Liver (tissue), 9 donors: ENCODE results near the gene BEND4. TPM values are rescaled to one million over a fixed set of nuclear protein-coding genes. Genes with fewer than 3 reads are reported as not detected.

ENCODE experiments used
- DNase-seq: peaks from one replicate; pipeline ENCODE4 v3.0.0-alpha.2; 2017; ENCODE audit warnings: low spot score
- H3K27ac ChIP-seq, 2 donors: one replicate each; pipeline ENCODE4 v1.7.0; 2013; ENCODE audit warnings: inconsistent platforms in 2 of 2, low read length in 2 of 2, control low read depth in 1 of 2, low read depth in 1 of 2, mild to moderate bottlenecking in 1 of 2
- H3K27me3 ChIP-seq, 4 donors: one replicate each; pipeline versions ENCODE4 v1.6.1 to v1.7.0; 2013; ENCODE audit warnings: low read length in 3 of 4, inconsistent platforms in 1 of 4, mild to moderate bottlenecking in 1 of 4, moderate library complexity in 1 of 4; ENCODE audit not compliant: control insufficient read depth in 4 of 4, insufficient read depth in 4 of 4
- H3K36me3 ChIP-seq, 4 donors: one replicate each; pipeline versions ENCODE4 v1.6.1 to v1.7.0; 2013; ENCODE audit warnings: low read length in 3 of 4, mild to moderate bottlenecking in 3 of 4, low read depth in 1 of 4, moderate library complexity in 1 of 4; ENCODE audit not compliant: control insufficient read depth in 4 of 4, insufficient read depth in 3 of 4
- H3K4me1 ChIP-seq, 4 donors: one replicate each; pipeline versions ENCODE4 v1.6.1 to v1.7.0; 2013; ENCODE audit warnings: low read length in 3 of 4, mild to moderate bottlenecking in 3 of 4, moderate library complexity in 1 of 4; ENCODE audit not compliant: control insufficient read depth in 4 of 4, insufficient read depth in 4 of 4
- H3K4me3 ChIP-seq, 3 donors: one replicate each; pipeline versions ENCODE4 v1.6.1 to v1.7.0; 2013; ENCODE audit warnings: low read length in 3 of 3, control low read depth in 1 of 3, low read depth in 1 of 3, mild to moderate bottlenecking in 1 of 3
- H3K9ac ChIP-seq, 2 donors: one replicate each; pipeline ENCODE4 v1.7.0; 2013; ENCODE audit warnings: low read length in 2 of 2, mild to moderate bottlenecking in 2 of 2, moderate library complexity in 2 of 2, control low read depth in 1 of 2, low read depth in 1 of 2
- H3K9me3 ChIP-seq, 4 donors: one replicate each; pipeline versions ENCODE4 v1.6.1 to v1.7.0; 2013; ENCODE audit warnings: low read length in 3 of 4; ENCODE audit not compliant: control insufficient read depth in 4 of 4
- EGR1 ChIP-seq, 2 donors: IDR thresholded peaks; 2 replicates each; pipeline ENCODE4 v1.6.1; 2016 to 2018; ENCODE audit warnings: antibody characterized with exemption in 2 of 2, low read depth in 2 of 2
- FOXA1 ChIP-seq: IDR thresholded peaks from 2 replicates; pipeline ENCODE4 v1.6.1; 2016; ENCODE audit warnings: antibody characterized with exemption
- FOXA2 ChIP-seq: IDR thresholded peaks from 2 replicates; pipeline ENCODE4 v1.6.1; 2016; ENCODE audit warnings: antibody characterized with exemption
- GABPA ChIP-seq, 2 donors: IDR thresholded peaks in 1 of 2; conservative IDR thresholded peaks in 1 of 2; 2 replicates each; pipeline ENCODE4 v1.6.1; 2016; ENCODE audit warnings: antibody characterized with exemption in 2 of 2, mild to moderate bottlenecking in 1 of 2, moderate library complexity in 1 of 2
- HNF4A ChIP-seq, 2 donors: conservative IDR thresholded peaks; 2 replicates each; pipeline ENCODE4 v1.6.1; 2016; ENCODE audit warnings: antibody characterized with exemption in 2 of 2, mild to moderate bottlenecking in 2 of 2
- HNF4G ChIP-seq: IDR thresholded peaks from 2 replicates; pipeline ENCODE4 v1.6.1; 2016; ENCODE audit warnings: antibody characterized with exemption
- JUND ChIP-seq, 2 donors: IDR thresholded peaks; 2 replicates each; pipeline ENCODE4 v1.6.1; 2016; ENCODE audit warnings: antibody characterized with exemption in 2 of 2
- NR2F2 ChIP-seq: IDR thresholded peaks from 2 replicates; pipeline ENCODE4 v1.6.1; 2016; ENCODE audit warnings: antibody characterized with exemption
- RAD21 ChIP-seq, 2 donors: IDR thresholded peaks; 2 replicates each; pipeline ENCODE4 v1.6.1; 2016; ENCODE audit warnings: antibody characterized with exemption in 2 of 2, mild to moderate bottlenecking in 2 of 2
- RXRA ChIP-seq, 2 donors: IDR thresholded peaks; 2 replicates each; pipeline ENCODE4 v1.6.1; 2017 to 2018; ENCODE audit warnings: antibody characterized with exemption in 2 of 2, mild to moderate bottlenecking in 1 of 2
- SP1 ChIP-seq: IDR thresholded peaks from 2 replicates; pipeline ENCODE4 v1.6.1; 2018; ENCODE audit warnings: antibody characterized with exemption, mild to moderate bottlenecking
- TAF1 ChIP-seq: conservative IDR thresholded peaks from 2 replicates; pipeline ENCODE4 v1.6.1; 2016; ENCODE audit warnings: antibody characterized with exemption, mild to moderate bottlenecking
- YY1 ChIP-seq: IDR thresholded peaks from 2 replicates; pipeline ENCODE4 v1.6.1; 2016; ENCODE audit warnings: antibody characterized with exemption, mild to moderate bottlenecking
- WGBS: extraction: QIAGEN DNeasy Blood & Tissue Kit; methylation state at CpG from one replicate; pipeline ENCODE4 v1.1.7; 2013; 5-methylcytosine and 5-hydroxymethylcytosine counted together
- polyA plus RNA-seq, 2 donors: library from polyadenylated mRNA; stranded (reverse) in 1 of 2; unstranded in 1 of 2; fragments of 200-250 nt in 1 of 2; fragments of >200 nt in 1 of 2; fragmentation: Nextera tagmentation in 1 of 2; extraction: Ambion mirVana in 1 of 2; gene quantifications; one replicate each; pipeline versions ENCODE4 v1.2.1 to v1.2.3, GENCODE V29; 2013 to 2015
- total RNA-seq, 2 donors: library from RNA; depleted of rRNA; stranded (reverse); fragments of >200 nt; gene quantifications; one replicate each; pipeline ENCODE4 v1.2.3, GENCODE V29; 2014
- TF ChIP-seq, protein P1 (sequence below): IDR thresholded peaks from 2 replicates; pipeline ENCODE4 v1.6.1; 2016; ENCODE audit warnings: antibody characterized with exemption
- TF ChIP-seq, protein P2 (sequence below): fragments of 150-350 bp; IDR thresholded peaks from 2 replicates; pipeline ENCODE4 v1.5.1; 2017; ENCODE audit warnings: improper control_type of control experiment, low read depth, low read length; ENCODE audit not compliant: missing input control
- TF ChIP-seq, protein P3 (sequence below): IDR thresholded peaks from 2 replicates; pipeline ENCODE4 v1.6.1; 2016; ENCODE audit warnings: antibody characterized with exemption, mild to moderate bottlenecking
- TF ChIP-seq, protein P4 (sequence below): IDR thresholded peaks from 2 replicates; pipeline ENCODE4 v1.6.1; 2016; ENCODE audit warnings: antibody characterized with exemption
- donor health status: healthy.
- donor health status: healthy.
- donor health status: healthy.
- donor health status: healthy.
- donor health status: healthy.

Gene BEND4
- total and polyA plus RNA-seq, 4 donors: 0.02 to 0.28 (median 0.13) TPM

DNA sequence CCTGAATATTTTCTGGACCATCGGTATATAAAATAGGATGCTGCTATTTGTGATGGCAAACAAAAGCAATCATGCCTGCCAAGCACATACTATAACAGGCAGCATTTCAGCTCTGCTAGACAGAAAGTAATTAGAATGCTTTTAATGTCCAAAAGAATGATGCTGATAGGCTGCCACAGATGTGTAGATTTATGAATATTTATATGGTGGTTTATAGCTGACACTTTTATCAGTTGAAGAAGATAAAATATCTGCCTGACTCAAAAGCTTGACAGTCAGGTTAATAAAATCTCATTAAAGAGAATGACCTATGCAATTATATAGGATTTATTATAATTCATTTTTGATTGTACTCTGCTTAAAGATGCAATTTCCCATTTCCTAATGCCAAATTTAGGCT, 4.0 kb downstream of the BEND4 start:
- Histone ChIP-seq H3K9ac (no peak overlapping the region), H3K4me3 (no peak overlapping the region), H3K9me3 (no peaks in the 10 kb centered on the region), H3K4me1 (peaks cover 5 to 14% (median 10%) of the 10 kb centered on the region in 4 donors), H3K36me3 (no peaks in the 10 kb centered on the region), H3K27me3 (peaks cover 3 to 16% (median 6%) of the 10 kb centered on the region in 4 donors), H3K27ac (no peak overlapping the region)
- WGBS: 88% methylated on average over 1 of the region's 1 CpG
- no peak for TF ChIP-seq HNF4A (conservative IDR thresholded peaks at IDR 0.05)
- TF ChIP-seq RXRA (IDR thresholded peaks at IDR 0.05): no peak
- TF ChIP-seq RAD21 (IDR thresholded peaks at IDR 0.05): no peak
- no peak for DNase-seq

- Histone ChIP-seq H3K4me3 (no peak overlapping the region), H3K36me3 (no peaks in the 10 kb centered on the region), H3K9ac (no peak overlapping the region), H3K9me3 (no peaks in the 10 kb centered on the region), H3K4me1 (no peaks in the 10 kb centered on the region), H3K27ac (no peak overlapping the region), H3K27me3 (peaks cover 0 to 2% (median 0%) of the 10 kb centered on the region in 4 donors)
- 74% methylated on average over 7 of the region's 7 CpGs for WGBS
- TF ChIP-seq HNF4A (conservative IDR thresholded peaks at IDR 0.05) (no peak), TAF1 (no peak)
- TF ChIP-seq, protein P1, sequence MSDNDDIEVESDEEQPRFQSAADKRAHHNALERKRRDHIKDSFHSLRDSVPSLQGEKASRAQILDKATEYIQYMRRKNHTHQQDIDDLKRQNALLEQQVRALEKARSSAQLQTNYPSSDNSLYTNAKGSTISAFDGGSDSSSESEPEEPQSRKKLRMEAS: no peak
- DNase-seq: no peak
These were observed 8.4 kb downstream of the BEND4 start for GRCh38 chr4:42144028-42144427.

DNA sequence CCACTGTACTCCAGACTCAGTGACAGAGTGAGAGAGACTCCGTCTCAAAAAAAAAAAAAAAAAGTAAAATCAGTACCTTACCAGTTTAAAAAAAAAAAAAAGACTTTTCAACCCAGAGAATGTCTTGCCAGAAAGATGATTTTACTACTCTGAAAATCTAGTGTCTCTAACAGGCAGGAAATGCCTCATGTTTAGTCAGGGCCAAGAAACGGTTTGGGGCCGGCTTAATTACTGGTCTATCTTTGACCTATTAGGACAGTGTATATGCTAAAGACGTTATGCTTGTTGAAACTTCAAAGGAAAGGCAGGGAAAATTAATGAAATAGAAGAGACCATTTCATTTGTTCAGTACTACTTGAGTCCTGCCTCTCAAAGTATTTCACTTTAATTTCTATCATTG, 9.9 kb downstream of the BEND4 start:
- H3K27ac ChIP-seq: no peak overlapping the region
- H3K9ac ChIP-seq: no peak overlapping the region
- peaks cover 0 to under 1% (median 0%) of the 10 kb centered on the region in 4 donors for H3K27me3 ChIP-seq
- H3K36me3 ChIP-seq: no peaks in the 10 kb centered on the region
- WGBS: 74% methylated on average over 4 of the region's 4 CpGs
- no peak overlapping the region for H3K4me3 ChIP-seq
- DNase-seq: no peak
- H3K4me1 ChIP-seq: no peaks in the 10 kb centered on the region
- no peak for TF ChIP-seq EGR1 (IDR thresholded peaks at IDR 0.05; ENCODE audit: low read depth in 2 of 2)
- no peak for TF ChIP-seq NR2F2
- no peaks in the 10 kb centered on the region for H3K9me3 ChIP-seq

DNA sequence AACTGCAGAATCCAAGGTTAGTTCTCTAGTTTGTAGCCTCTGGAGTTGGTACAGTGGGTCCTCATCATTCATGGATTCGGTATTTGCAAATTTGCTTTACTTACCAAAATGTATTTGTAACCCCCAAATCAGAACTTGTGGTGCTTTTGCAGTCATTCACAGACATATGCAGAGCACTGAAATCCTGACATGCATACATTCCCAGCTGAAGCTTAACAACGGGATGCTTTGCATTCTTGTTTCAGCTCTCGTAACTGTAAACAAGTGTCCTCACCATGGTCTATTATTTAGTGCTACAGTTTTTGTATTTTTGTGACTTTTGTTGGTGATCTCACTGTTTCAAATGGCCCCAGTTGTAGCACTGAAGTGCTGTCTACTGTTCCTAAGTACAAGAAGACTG, 16.1 kb downstream of the BEND4 start:
- H3K9ac ChIP-seq: no peak overlapping the region
- H3K27me3 ChIP-seq: peaks cover 0 to 3% (median 0%) of the 10 kb centered on the region in 4 donors
- no peak for DNase-seq
- no peaks in the 10 kb centered on the region for H3K36me3 ChIP-seq
- peaks cover 0 to 5% (median 2%) of the 10 kb centered on the region in 4 donors for H3K9me3 ChIP-seq
- no peaks in the 10 kb centered on the region for H3K4me1 ChIP-seq
- H3K27ac ChIP-seq: no peak overlapping the region
- no peak overlapping the region for H3K4me3 ChIP-seq
- 74% methylated on average over 3 of the region's 3 CpGs for WGBS
- TF ChIP-seq NR2F2 (no peak), SP1 (no peak), HNF4G (no peak), TAF1 (no peak), FOXA2 (no peak), JUND (IDR thresholded peaks at IDR 0.05) (no peak), GABPA (IDR thresholded peaks at IDR 0.05 in 1 of 2, conservative IDR thresholded peaks at IDR 0.05 in 1 of 2) (no peak), EGR1 (IDR thresholded peaks at IDR 0.05; ENCODE audit: low read depth in 2 of 2) (no peak), RAD21 (IDR thresholded peaks at IDR 0.05) (no peak), FOXA1 (no peak), HNF4A (conservative IDR thresholded peaks at IDR 0.05) (no peak), YY1 (no peak), RXRA (IDR thresholded peaks at IDR 0.05) (no peak)
- TF ChIP-seq, protein P2, sequence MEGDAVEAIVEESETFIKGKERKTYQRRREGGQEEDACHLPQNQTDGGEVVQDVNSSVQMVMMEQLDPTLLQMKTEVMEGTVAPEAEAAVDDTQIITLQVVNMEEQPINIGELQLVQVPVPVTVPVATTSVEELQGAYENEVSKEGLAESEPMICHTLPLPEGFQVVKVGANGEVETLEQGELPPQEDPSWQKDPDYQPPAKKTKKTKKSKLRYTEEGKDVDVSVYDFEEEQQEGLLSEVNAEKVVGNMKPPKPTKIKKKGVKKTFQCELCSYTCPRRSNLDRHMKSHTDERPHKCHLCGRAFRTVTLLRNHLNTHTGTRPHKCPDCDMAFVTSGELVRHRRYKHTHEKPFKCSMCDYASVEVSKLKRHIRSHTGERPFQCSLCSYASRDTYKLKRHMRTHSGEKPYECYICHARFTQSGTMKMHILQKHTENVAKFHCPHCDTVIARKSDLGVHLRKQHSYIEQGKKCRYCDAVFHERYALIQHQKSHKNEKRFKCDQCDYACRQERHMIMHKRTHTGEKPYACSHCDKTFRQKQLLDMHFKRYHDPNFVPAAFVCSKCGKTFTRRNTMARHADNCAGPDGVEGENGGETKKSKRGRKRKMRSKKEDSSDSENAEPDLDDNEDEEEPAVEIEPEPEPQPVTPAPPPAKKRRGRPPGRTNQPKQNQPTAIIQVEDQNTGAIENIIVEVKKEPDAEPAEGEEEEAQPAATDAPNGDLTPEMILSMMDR: no peak
- TF ChIP-seq, protein P1: no peak
- TF ChIP-seq, protein P3, sequence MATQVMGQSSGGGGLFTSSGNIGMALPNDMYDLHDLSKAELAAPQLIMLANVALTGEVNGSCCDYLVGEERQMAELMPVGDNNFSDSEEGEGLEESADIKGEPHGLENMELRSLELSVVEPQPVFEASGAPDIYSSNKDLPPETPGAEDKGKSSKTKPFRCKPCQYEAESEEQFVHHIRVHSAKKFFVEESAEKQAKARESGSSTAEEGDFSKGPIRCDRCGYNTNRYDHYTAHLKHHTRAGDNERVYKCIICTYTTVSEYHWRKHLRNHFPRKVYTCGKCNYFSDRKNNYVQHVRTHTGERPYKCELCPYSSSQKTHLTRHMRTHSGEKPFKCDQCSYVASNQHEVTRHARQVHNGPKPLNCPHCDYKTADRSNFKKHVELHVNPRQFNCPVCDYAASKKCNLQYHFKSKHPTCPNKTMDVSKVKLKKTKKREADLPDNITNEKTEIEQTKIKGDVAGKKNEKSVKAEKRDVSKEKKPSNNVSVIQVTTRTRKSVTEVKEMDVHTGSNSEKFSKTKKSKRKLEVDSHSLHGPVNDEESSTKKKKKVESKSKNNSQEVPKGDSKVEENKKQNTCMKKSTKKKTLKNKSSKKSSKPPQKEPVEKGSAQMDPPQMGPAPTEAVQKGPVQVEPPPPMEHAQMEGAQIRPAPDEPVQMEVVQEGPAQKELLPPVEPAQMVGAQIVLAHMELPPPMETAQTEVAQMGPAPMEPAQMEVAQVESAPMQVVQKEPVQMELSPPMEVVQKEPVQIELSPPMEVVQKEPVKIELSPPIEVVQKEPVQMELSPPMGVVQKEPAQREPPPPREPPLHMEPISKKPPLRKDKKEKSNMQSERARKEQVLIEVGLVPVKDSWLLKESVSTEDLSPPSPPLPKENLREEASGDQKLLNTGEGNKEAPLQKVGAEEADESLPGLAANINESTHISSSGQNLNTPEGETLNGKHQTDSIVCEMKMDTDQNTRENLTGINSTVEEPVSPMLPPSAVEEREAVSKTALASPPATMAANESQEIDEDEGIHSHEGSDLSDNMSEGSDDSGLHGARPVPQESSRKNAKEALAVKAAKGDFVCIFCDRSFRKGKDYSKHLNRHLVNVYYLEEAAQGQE: no peak
- TF ChIP-seq, protein P4, sequence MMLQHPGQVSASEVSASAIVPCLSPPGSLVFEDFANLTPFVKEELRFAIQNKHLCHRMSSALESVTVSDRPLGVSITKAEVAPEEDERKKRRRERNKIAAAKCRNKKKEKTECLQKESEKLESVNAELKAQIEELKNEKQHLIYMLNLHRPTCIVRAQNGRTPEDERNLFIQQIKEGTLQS: no peak
